Posterior vena cava (tissue), 2 donors: Measurements from ENCODE around the gene TTF1. TPM values are rescaled to one million over a fixed set of nuclear protein-coding genes. Genes with fewer than 3 reads are reported as not detected.

Source experiments
- DNase-seq: peaks from one replicate; pipeline ENCODE4 v3.0.0-alpha.2; 2020; ENCODE audit warnings: low spot score
- intact Hi-C, 2 donors: fragments of 100-400 bp; cut with DNase I; formaldehyde crosslinking; loops; one replicate each; pipeline versions ENCODE4 v1.14.1 to v1.14.2; 2022 to 2023
- total RNA-seq, 2 donors: library from RNA; stranded (reverse); fragmentation: NEBNext Ultra II Directional; extraction: Animal tissue kit (Norgen Biotek cat#: 25700); gene quantifications; one replicate each; pipeline ENCODE4 v1.2.1, GENCODE V29; 2021
- donor health status: DM: yes; HTN: yes; CAD: no.
- donor health status: DM: yes; HTN: yes; CAD: no.

TTF1 gene
- total RNA-seq, 2 donors from 2014 or later, result 10.5 to 12.0 TPM

DNA sequence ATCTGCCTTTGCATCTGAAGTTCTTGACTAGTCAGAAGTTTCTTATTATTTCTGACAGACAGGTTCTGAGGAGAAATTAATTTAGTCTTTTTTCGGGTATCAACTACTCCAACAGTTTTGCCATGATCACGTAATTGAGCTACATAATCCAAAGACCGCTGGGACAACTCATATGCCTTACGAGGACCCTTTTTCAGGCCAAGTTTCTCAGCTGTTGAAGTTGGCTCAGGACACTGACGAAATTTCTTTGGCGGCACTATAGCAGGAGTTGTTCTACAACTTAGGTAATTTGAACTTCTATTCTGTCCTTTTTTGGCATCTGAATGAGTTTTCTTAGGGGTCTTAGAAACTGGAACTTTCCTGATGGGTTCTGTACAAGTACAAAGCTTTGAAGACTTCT is 79.1 kb downstream of the TTF1 start:
- intact Hi-C loops, result no loop called here
- DNase-seq, result no peak

Other genes starting within 250 kb of the TTF1 start
- gene NTNG2, start 244.8 kb downstream of the TTF1 start, total RNA-seq, result 1 to 10 TPM; 3.4 to 5.0 TPM
- gene SETX, start 51.9 kb downstream of the TTF1 start, total RNA-seq, result 10 to 100 TPM; 45.2 to 45.3 TPM
- not detected for gene CFAP77, start 3.4 kb upstream of the TTF1 start, total RNA-seq
- not detected for gene BARHL1, start 175.8 kb upstream of the TTF1 start, total RNA-seq